Endothelial cell of umbilical vein (primary cell): ENCODE data around the gene DNMT3L. TPM values are rescaled to one million over a fixed set of nuclear protein-coding genes. Genes with fewer than 3 reads are reported as not detected.

Experiments used
- BruUV-seq: library from RNA; stranded (reverse); fragments of 400-500 nt; replicated peaks from 2 replicates; lab custom pipeline; 2021; lab: Mats Ljungman, UMichigan
- CTCF ChIA-PET: fragments of 300-600, 350-600 bp; sonication (Branson Sonifier 250); formaldehyde crosslinking; loops from one replicate; lab custom pipeline; 2021; ENCODE audit warnings: antibody characterized with exemption, inconsistent platforms; lab: Charles Lee
- POLR2A ChIA-PET: fragments of 300-600, 350-600 bp; sonication (Branson Sonifier 250); formaldehyde crosslinking; loops from one replicate; lab custom pipeline; 2021; ENCODE audit warnings: antibody characterized with exemption, inconsistent platforms; lab: Charles Lee
- DNase-seq: peaks from one replicate; pipeline ENCODE4 v3.0.0-alpha.2; 2011; ENCODE audit warnings: low read depth, low spot score
- FAIRE-seq: peaks from 2 replicates; lab custom pipeline; 2011; peaks lifted over from hg19 to GRCh38; lab: Jason Lieb, UNC
- H2AFZ ChIP-seq: 2 replicates; pipeline ENCODE4 v1.6.0; 2012; ENCODE audit warnings: low read depth, low read length, control low read depth, inconsistent platforms
- H3K27ac ChIP-seq: 2 replicates; pipeline ENCODE4 v1.5.1; 2011; ENCODE audit warnings: low read depth, mild to moderate bottlenecking, control low read depth, low read length, moderate library complexity; ENCODE audit not compliant: insufficient read depth
- H3K27me3 ChIP-seq, 2 experiments: 2 replicates each; pipeline versions ENCODE4 v1.6.0 to v1.6.1; 2011; ENCODE audit warnings: low read length in 2 of 2, mixed read lengths in 1 of 2; ENCODE audit not compliant: control insufficient read depth in 2 of 2, insufficient read depth in 2 of 2
- H3K36me3 ChIP-seq, 2 experiments: 2 replicates in 1 of 2; 3 replicates in 1 of 2; pipeline ENCODE4 v1.5.1; 2011; ENCODE audit warnings: low read length in 2 of 2, mild to moderate bottlenecking in 1 of 2, moderate library complexity in 1 of 2; ENCODE audit not compliant: control insufficient read depth in 2 of 2, insufficient read depth in 2 of 2; ENCODE audit errors: extremely low read depth in 1 of 2
- H3K4me1 ChIP-seq: 3 replicates; pipeline ENCODE4 v1.5.1; 2011; ENCODE audit warnings: mild to moderate bottlenecking, low read length; ENCODE audit not compliant: control insufficient read depth, insufficient read depth; ENCODE audit errors: extremely low read depth
- H3K4me2 ChIP-seq: 2 replicates; pipeline ENCODE4 v1.6.1; 2011; ENCODE audit warnings: low read length, control low read depth, mixed read lengths; ENCODE audit not compliant: insufficient read depth
- H3K4me3 ChIP-seq, 3 experiments: fragments of 200-600 bp in 1 of 3; sonication (generic), shearing (Covaris generic) in 1 of 3; replicated peaks in 1 of 3; 2 replicates each; pipeline ENCODE4 v1.5.1; 2011 to 2016; ENCODE audit warnings: control low read depth in 3 of 3, low read length in 3 of 3, mild to moderate bottlenecking in 2 of 3, inconsistent platforms in 1 of 3, low read depth in 1 of 3, moderate library complexity in 1 of 3; ENCODE audit not compliant: insufficient read depth in 1 of 3
- H3K79me2 ChIP-seq: 2 replicates; pipeline ENCODE4 v1.6.0; 2012; ENCODE audit warnings: low read length, inconsistent platforms; ENCODE audit not compliant: control insufficient read depth, insufficient read depth
- H3K9ac ChIP-seq: replicated peaks from 2 replicates; pipeline ENCODE3; 2011; ENCODE audit warnings: low read length, control low read depth; ENCODE audit not compliant: insufficient read depth; ENCODE audit errors: extremely low read depth
- H3K9me1 ChIP-seq: replicated peaks from 3 replicates; pipeline ENCODE4 v1.6.0; 2011; ENCODE audit warnings: mild to moderate bottlenecking, low read length; ENCODE audit not compliant: control insufficient read depth, insufficient read depth; ENCODE audit errors: extremely low read depth
- H3K9me3 ChIP-seq: replicated peaks from 2 replicates; pipeline ENCODE4 v1.5.1; 2012; ENCODE audit warnings: low read length, inconsistent platforms; ENCODE audit not compliant: control insufficient read depth, insufficient read depth
- H4K20me1 ChIP-seq: replicated peaks from 2 replicates; pipeline ENCODE3; 2011; ENCODE audit warnings: mild to moderate bottlenecking, low read length; ENCODE audit not compliant: control insufficient read depth, insufficient read depth; ENCODE audit errors: extremely low read depth
- EZH2 ChIP-seq: IDR thresholded peaks from 2 replicates; pipeline ENCODE4 v1.6.1; 2012; ENCODE audit warnings: borderline replicate concordance, low read depth, mild to moderate bottlenecking, moderate library complexity, low read length, inconsistent platforms; ENCODE audit not compliant: severe bottlenecking
- FOS ChIP-seq: IDR thresholded peaks from 2 replicates; pipeline ENCODE4 v1.6.1; 2011; ENCODE audit warnings: mild to moderate bottlenecking, low read length, moderate library complexity, borderline replicate concordance; ENCODE audit not compliant: insufficient read depth
- GATA2 ChIP-seq: IDR thresholded peaks from 2 replicates; pipeline ENCODE4 v1.7.0; 2011; ENCODE audit warnings: low read depth, mild to moderate bottlenecking, moderate library complexity, mixed read lengths, low read length; ENCODE audit not compliant: insufficient read length, insufficient read depth
- JUN ChIP-seq: IDR thresholded peaks from 2 replicates; pipeline ENCODE4 v1.6.1; 2011; ENCODE audit warnings: borderline replicate concordance, low read depth; ENCODE audit not compliant: insufficient read length, insufficient read depth
- MYC ChIP-seq: IDR thresholded peaks from one replicate; pipeline ENCODE4 v1.6.1; 2011; ENCODE audit warnings: mild to moderate bottlenecking, low read depth, low read length
- POLR2A ChIP-seq: IDR thresholded peaks from 2 replicates; pipeline ENCODE4 v1.6.1; 2012; ENCODE audit warnings: low read depth, mild to moderate bottlenecking, control low read depth, low read length
- POLR2AphosphoS5 ChIP-seq: IDR thresholded peaks from 2 replicates; pipeline ENCODE4 v1.6.1; 2012; ENCODE audit warnings: low read depth, mild to moderate bottlenecking, control low read depth, low read length, moderate library complexity; ENCODE audit not compliant: insufficient read depth
- dilution Hi-C: fragments of 300-500 bp; cut with MboI; formaldehyde crosslinking; loops from one replicate; pipeline ENCODE4 v1.15.0; 2019; ENCODE audit warnings: low sequenced_read_pairs; ENCODE audit not compliant: extremely low pct_ligation_motif_present
- intact Hi-C: fragments of 100-400 bp; cut with micrococcal nuclease; formaldehyde crosslinking; loops from one replicate; pipeline ENCODE4 v1.10.0; 2022
- polyA plus RNA-seq, 4 experiments: library from polyadenylated mRNA; depleted of rRNA in 3 of 4; stranded (reverse) in 3 of 4; unstranded in 1 of 4; fragments of >200 nt; gene quantifications; 2 replicates each; pipeline versions ENCODE4 v1.2.1 to v1.2.3, GENCODE V29; 2011 to 2012; ENCODE audit warnings: missing spikeins in 1 of 4
- total RNA-seq: library from RNA; stranded (reverse); gene quantifications from 2 replicates; pipeline ENCODE4 v1.2.3, GENCODE V29; 2021
- TF ChIP-seq, protein P1 (sequence below): IDR thresholded peaks from 2 replicates; pipeline ENCODE4 v1.6.1; 2011; ENCODE audit not compliant: insufficient read depth, insufficient read length
- TF ChIP-seq, protein P2 (sequence below), 2 donors: IDR thresholded peaks; 1 replicate in 1 of 2; 2 replicates in 1 of 2; pipeline ENCODE4 v1.5.1; 2011; ENCODE audit warnings: low read length in 2 of 2, mild to moderate bottlenecking in 2 of 2, moderate library complexity in 2 of 2, control low read depth in 1 of 2, inconsistent platforms in 1 of 2, low read depth in 1 of 2; ENCODE audit not compliant: insufficient read depth in 1 of 2; ENCODE audit errors: extremely low read depth in 1 of 2

Gene DNMT3L
- total and polyA plus RNA-seq, 2 donors (not counting 3 experiments of a cell fraction or from before 2014, with no cell fraction given) = not detected

DNA sequence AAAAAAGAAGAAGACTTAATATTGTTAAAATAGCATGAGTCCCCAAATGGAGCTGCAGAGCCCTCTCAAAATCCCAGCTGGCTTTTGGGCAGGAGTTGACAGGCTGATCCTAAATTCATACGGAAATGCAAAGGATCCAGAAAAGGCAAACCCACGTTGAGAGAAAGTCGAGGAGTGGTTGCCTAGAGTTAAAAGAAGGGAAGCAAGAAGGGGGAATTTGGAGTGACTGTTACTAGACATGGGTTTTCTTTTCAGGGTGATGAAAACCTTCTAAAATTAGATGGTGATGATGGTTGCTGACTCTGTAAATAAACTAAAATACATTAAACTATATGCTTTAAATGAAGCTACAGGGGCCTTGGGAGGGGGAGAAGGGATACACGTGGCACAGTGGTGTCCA, 1.6 kb downstream of the DNMT3L start:
- Histone ChIP-seq H3K79me2 (no peaks in the 10 kb centered on the region), H3K4me1 (no peaks in the 10 kb centered on the region), H3K27ac (no peak overlapping the region), H3K9me3 (no peaks in the 10 kb centered on the region), H3K4me3 (no peak overlapping the region), H3K27me3 (peaks cover 0 to 2% of the 10 kb centered on the region in 2 experiments), H4K20me1 (no peaks in the 10 kb centered on the region), H3K9me1 (no peaks in the 10 kb centered on the region), H3K36me3 (no peaks in the 10 kb centered on the region), H2AFZ (no peak overlapping the region), H3K9ac (no peak overlapping the region), H3K4me2 (no peak overlapping the region)
- ChIA-PET POLR2A (no interaction called here), CTCF (no interaction called here)
- dilution Hi-C loops = no loop called here
- BruUV-seq = no TSS peak
- no peak for FAIRE-seq
- DNase-seq = no peak
- TF ChIP-seq, protein P1, sequence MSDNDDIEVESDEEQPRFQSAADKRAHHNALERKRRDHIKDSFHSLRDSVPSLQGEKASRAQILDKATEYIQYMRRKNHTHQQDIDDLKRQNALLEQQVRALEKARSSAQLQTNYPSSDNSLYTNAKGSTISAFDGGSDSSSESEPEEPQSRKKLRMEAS = no peak
- TF ChIP-seq MYC (no peak), POLR2AphosphoS5 (no peak), GATA2 (no peak), EZH2 (no peak), FOS (no peak), POLR2A (no peak)
- intact Hi-C loops = no loop called here

DNA sequence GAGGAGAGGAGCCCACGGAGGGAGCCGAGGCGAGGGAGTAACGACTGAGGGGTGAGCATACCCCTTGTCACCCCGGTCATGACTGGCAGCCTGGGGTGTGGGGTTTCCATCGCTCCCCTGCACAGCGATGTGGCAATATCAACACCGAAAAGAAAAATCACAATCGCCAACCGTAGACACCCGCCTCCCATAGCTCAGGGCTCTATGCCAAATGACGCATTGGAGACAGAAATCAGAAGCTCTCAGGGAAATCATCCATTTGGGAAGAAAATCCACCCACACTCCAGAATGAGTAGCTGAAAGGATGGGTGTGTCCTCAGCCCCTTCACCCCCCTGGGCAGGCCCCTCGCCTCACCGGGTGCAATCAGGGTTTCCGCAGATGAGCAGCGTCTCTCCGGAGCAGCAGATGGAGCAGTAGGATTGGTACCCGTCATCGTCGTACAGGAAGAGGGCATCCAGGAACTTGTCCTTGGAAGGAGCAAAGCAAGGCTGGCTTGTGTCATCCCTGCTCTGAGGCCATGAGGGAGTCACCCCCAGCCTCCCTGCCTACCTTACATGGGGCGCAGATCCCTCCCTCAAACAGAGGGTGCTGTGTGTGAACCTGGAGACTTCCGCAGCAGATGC, 2.5 kb downstream of the DNMT3L start:
- Histone ChIP-seq H3K4me1 (peaks cover 6% of the 10 kb centered on the region), H3K9ac (no peak overlapping the region), H3K9me3 (no peaks in the 10 kb centered on the region), H3K27me3 (peaks cover 0 to 2% of the 10 kb centered on the region in 2 experiments), H2AFZ (no peak overlapping the region), H3K79me2 (no peaks in the 10 kb centered on the region), H3K36me3 (no peaks in the 10 kb centered on the region), H4K20me1 (no peaks in the 10 kb centered on the region), H3K9me1 (no peaks in the 10 kb centered on the region), H3K4me3 (no peak overlapping the region), H3K27ac (no peak overlapping the region), H3K4me2 (no peak overlapping the region)
- ChIA-PET CTCF (interaction anchor here (1.0 kb wide), 1 partner anchor 38 kb away, joined by 3 read pairs; no protein-coding TSS in a partner anchor), POLR2A (interaction anchor here (0.6 kb wide), 1 partner anchor 19 kb away, joined by 3 read pairs; no protein-coding TSS in a partner anchor)
- BruUV-seq = no TSS peak
- dilution Hi-C loops = no loop called here
- TF ChIP-seq, protein P1 = no peak
- TF ChIP-seq POLR2A (no peak), MYC (no peak), GATA2 (no peak), JUN (no peak), FOS (no peak), EZH2 (no peak), POLR2AphosphoS5 (no peak)
- TF ChIP-seq, protein P2, sequence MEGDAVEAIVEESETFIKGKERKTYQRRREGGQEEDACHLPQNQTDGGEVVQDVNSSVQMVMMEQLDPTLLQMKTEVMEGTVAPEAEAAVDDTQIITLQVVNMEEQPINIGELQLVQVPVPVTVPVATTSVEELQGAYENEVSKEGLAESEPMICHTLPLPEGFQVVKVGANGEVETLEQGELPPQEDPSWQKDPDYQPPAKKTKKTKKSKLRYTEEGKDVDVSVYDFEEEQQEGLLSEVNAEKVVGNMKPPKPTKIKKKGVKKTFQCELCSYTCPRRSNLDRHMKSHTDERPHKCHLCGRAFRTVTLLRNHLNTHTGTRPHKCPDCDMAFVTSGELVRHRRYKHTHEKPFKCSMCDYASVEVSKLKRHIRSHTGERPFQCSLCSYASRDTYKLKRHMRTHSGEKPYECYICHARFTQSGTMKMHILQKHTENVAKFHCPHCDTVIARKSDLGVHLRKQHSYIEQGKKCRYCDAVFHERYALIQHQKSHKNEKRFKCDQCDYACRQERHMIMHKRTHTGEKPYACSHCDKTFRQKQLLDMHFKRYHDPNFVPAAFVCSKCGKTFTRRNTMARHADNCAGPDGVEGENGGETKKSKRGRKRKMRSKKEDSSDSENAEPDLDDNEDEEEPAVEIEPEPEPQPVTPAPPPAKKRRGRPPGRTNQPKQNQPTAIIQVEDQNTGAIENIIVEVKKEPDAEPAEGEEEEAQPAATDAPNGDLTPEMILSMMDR (IDR thresholded peaks at IDR 0.05; ENCODE audit: extremely low read depth in 1 of 2, insufficient read depth in 1 of 2, low read depth in 1 of 2, low read length in 2 of 2) = no peak
- DNase-seq (no peak), FAIRE-seq (no peak)
- intact Hi-C loops = no loop called here
